ENCODE results near the gene WDHD1.

DNA sequence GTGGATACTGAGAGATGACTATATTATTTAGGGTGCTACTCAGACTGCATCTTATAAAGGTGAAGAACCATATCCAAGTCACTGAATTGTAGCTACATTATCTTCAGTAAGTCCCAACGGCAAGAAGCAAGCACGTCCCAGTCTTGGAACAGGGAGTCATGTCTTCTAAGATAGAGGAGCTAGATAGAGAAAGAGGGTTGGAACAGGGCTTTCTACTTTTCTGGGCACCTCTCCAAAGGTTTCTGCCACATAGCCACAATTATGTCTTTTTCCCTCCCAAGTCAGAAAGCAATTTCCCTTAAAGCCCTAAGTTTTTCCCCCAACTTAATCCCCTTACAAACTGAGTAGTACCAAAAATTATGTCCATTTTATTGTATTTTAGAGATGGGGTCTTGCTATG is 47.0 kb upstream of the WDHD1 start:
- TF ChIP-seq, protein P1, sequence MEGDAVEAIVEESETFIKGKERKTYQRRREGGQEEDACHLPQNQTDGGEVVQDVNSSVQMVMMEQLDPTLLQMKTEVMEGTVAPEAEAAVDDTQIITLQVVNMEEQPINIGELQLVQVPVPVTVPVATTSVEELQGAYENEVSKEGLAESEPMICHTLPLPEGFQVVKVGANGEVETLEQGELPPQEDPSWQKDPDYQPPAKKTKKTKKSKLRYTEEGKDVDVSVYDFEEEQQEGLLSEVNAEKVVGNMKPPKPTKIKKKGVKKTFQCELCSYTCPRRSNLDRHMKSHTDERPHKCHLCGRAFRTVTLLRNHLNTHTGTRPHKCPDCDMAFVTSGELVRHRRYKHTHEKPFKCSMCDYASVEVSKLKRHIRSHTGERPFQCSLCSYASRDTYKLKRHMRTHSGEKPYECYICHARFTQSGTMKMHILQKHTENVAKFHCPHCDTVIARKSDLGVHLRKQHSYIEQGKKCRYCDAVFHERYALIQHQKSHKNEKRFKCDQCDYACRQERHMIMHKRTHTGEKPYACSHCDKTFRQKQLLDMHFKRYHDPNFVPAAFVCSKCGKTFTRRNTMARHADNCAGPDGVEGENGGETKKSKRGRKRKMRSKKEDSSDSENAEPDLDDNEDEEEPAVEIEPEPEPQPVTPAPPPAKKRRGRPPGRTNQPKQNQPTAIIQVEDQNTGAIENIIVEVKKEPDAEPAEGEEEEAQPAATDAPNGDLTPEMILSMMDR (IDR thresholded peaks at IDR 0.05) = no peak
- no peak for TF ChIP-seq POLR2A (IDR thresholded peaks at IDR 0.05)

All from ovary (tissue), 3 donors.